GM10248 (cell line): ENCODE results near the gene SMTNL2.

ENCODE experiments used
- CTCF ChIA-PET: fragments of 300-600 bp; sonication (Branson Sonifier 250); formaldehyde crosslinking; extraction: SDS; loops from one replicate; lab custom pipeline; 2021; ENCODE audit warnings: antibody characterized with exemption; lab: Yijun Ruan, JAX
- POLR2A ChIA-PET: fragments of 350-650 bp; sonication (Branson Sonifier 250); formaldehyde crosslinking; extraction: SDS; loops from one replicate; lab custom pipeline; 2020; ENCODE audit warnings: antibody characterized with exemption; lab: Yijun Ruan, JAX
- DNase-seq: peaks from one replicate; pipeline ENCODE4 v3.0.0; 2012; ENCODE audit errors: extremely low spot score
- CTCF ChIP-seq: IDR thresholded peaks from 2 replicates; pipeline ENCODE4 v1.5.1; 2012; ENCODE audit warnings: mild to moderate bottlenecking, low read depth; ENCODE audit errors: extremely low read depth, missing control alignments, control extremely low read depth

SMTNL2 gene

GRCh38 chr17:4537451-4538235, 46.7 kb upstream of the SMTNL2 start:
- no peak for DNase-seq
- POLR2A ChIA-PET, result interaction anchor here (0.6 kb wide), 1 partner anchor 9 kb away, joined by 3 read pairs; no protein-coding TSS in a partner anchor
- TF ChIP-seq CTCF, result no peak
- CTCF ChIA-PET, result interaction anchor here (1.3 to 1.5 kb wide), 2 partner anchors 28 to 117 kb away, joined by 3 to 4 read pairs; no protein-coding TSS in a partner anchor

- no peak for TF ChIP-seq CTCF
- POLR2A ChIA-PET, result interaction anchor here (0.6 kb wide), 2 partner anchors 9 to 532 kb away, joined by 3 to 4 read pairs; no protein-coding TSS in a partner anchor
- no peak for DNase-seq
- CTCF ChIA-PET, result interaction anchor here (0.9 to 1.5 kb wide), 3 partner anchors 11 to 118 kb away, joined by 3 to 4 read pairs (median 3); no protein-coding TSS in a partner anchor
Observed at GRCh38 chr17:4538236-4539002, 45.9 kb upstream of the SMTNL2 start.

- TF ChIP-seq CTCF, result no peak
- no peak for DNase-seq
- CTCF ChIA-PET, result interaction anchor here (0.9 to 1.3 kb wide), 2 partner anchors 11 to 118 kb away, joined by 3 read pairs; no protein-coding TSS in a partner anchor
- POLR2A ChIA-PET, result interaction anchor here (0.6 kb wide), 1 partner anchor 532 kb away, joined by 4 read pairs; no protein-coding TSS in a partner anchor
Observed at GRCh38 chr17:4539025-4539424, 45.3 kb upstream of the SMTNL2 start.

- no peak for DNase-seq
- ChIA-PET CTCF (interaction anchor here (0.9 kb wide), 1 partner anchor 12 kb away, joined by 3 read pairs; no protein-coding TSS in a partner anchor), POLR2A (no interaction called here)
- TF ChIP-seq CTCF, result no peak
Observed at GRCh38 chr17:4539576-4540223, 44.6 kb upstream of the SMTNL2 start.

- POLR2A ChIA-PET, result no interaction called here
- no peak for DNase-seq
- CTCF ChIA-PET, result no interaction called here
- TF ChIP-seq CTCF, result no peak
Observed at GRCh38 chr17:4540224-4540651, 44.1 kb upstream of the SMTNL2 start.
